Prostate gland (tissue), 2 donors: Measurements from ENCODE around the gene HSBP1L1.

ENCODE experiments used
- POLR2A ChIP-seq: fragments of 450-650 bp; IDR thresholded peaks from one replicate; pipeline ENCODE4 v1.6.1; 2016; ENCODE audit warnings: antibody characterized with exemption, mild to moderate bottlenecking
- POLR2AphosphoS5 ChIP-seq: sonication (generic); formaldehyde crosslinking; IDR thresholded peaks from one replicate; pipeline ENCODE4 v1.6.1; 2017; ENCODE audit warnings: antibody characterized with exemption
- TF ChIP-seq, protein P1 (sequence below), 4 experiments: fragments of 200-600 bp in 2 of 4; fragments of 450-650 bp in 2 of 4; sonication (generic) in 2 of 4; IDR thresholded peaks; 1 replicate in 3 of 4; 2 replicates in 1 of 4; pipeline ENCODE4 v1.5.1; 2016 to 2019; ENCODE audit warnings: antibody characterized with exemption in 4 of 4, mild to moderate bottlenecking in 2 of 4, moderate library complexity in 2 of 4

DNA sequence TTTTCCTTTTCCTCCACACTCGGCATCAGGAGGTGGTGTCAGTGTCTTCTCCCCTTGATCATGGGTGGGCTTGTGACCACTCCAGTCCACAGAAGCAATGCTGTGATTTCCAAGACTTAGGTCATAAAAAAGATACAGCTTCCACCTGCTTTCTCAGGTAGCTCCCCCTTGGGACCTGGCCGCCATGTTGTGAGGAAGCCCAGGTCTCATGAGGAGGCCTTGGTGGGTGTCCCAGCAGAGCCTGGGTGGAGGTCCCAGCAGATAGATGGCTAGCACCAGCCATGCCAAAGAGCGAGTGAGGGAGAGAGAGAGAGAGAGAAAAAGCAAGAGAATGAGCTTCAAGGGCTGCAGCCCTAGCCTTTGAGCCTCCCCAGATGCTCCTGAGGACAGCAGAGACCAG is 28.9 kb upstream of the HSBP1L1 start:
- TF ChIP-seq, protein P1, sequence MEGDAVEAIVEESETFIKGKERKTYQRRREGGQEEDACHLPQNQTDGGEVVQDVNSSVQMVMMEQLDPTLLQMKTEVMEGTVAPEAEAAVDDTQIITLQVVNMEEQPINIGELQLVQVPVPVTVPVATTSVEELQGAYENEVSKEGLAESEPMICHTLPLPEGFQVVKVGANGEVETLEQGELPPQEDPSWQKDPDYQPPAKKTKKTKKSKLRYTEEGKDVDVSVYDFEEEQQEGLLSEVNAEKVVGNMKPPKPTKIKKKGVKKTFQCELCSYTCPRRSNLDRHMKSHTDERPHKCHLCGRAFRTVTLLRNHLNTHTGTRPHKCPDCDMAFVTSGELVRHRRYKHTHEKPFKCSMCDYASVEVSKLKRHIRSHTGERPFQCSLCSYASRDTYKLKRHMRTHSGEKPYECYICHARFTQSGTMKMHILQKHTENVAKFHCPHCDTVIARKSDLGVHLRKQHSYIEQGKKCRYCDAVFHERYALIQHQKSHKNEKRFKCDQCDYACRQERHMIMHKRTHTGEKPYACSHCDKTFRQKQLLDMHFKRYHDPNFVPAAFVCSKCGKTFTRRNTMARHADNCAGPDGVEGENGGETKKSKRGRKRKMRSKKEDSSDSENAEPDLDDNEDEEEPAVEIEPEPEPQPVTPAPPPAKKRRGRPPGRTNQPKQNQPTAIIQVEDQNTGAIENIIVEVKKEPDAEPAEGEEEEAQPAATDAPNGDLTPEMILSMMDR (IDR thresholded peaks at IDR 0.05): no peak
- no peak for TF ChIP-seq POLR2AphosphoS5
- TF ChIP-seq POLR2A: no peak
